ENCODE data around the gene PSPH.

PSPH gene

DNA sequence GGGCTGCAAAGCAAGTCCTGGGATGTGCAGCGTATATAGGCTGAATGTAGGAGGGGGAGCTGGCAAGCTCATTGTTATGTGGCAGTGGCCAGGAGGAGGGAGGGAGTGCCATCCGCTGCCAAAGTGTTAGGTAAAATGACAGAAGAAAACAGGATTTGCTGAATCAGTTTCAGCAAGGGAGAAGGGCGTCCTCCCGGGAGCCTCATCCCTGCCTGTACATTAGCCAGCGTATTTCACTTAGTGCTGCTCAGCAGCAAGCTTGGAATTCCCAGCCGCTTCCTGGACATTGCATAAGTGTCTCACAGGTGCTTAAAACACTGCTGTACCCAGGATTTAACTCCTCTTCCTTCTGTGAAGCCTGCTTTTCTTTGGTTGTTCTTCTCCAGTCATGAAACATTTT, 84.4 kb downstream of the PSPH start:
- Histone ChIP-seq H2BK5ac (ENCODE audit: low read length) (no peak overlapping the region), H3K27ac (replicated peaks; ENCODE audit: low read length) (no peak overlapping the region), H2BK120ac (ENCODE audit: low read depth, low read length) (no peak overlapping the region), H3K4me3 (ENCODE audit: low read length in 2 of 2) (no peak overlapping the region), H4K91ac (ENCODE audit: low read depth, low read length, poor library complexity) (no peak overlapping the region), H3K18ac (ENCODE audit: low read length) (no peak overlapping the region), H3K9ac (ENCODE audit: low read depth, low read length, poor library complexity) (no peak overlapping the region), H2BK15ac (ENCODE audit: low read length) (no peak overlapping the region), H2AK5ac (ENCODE audit: low read depth, low read length) (no peak overlapping the region), H2BK12ac (ENCODE audit: low read length) (no peak overlapping the region), H4K8ac (ENCODE audit: low read depth, low read length) (no peak overlapping the region), H3K36me3 (replicated peaks in 1 of 2; ENCODE audit: control insufficient read depth in 2 of 2, insufficient read depth in 2 of 2, low read length in 2 of 2) (peaks cover 3 to 45% of the 10 kb centered on the region in 2 donors), H3K79me1 (ENCODE audit: low read depth, low read length) (peaks cover 11% of the 10 kb centered on the region), H3K23ac (ENCODE audit: low read depth, low read length, poor library complexity) (no peak overlapping the region), H3K4ac (ENCODE audit: low read length) (no peak overlapping the region), H3K14ac (ENCODE audit: low read length) (no peak overlapping the region), H3K4me1 (ENCODE audit: control insufficient read depth in 2 of 2, insufficient read depth in 1 of 2, low read depth in 1 of 2, low read length in 2 of 2) (no peaks in the 10 kb centered on the region), H3K9me3 (replicated peaks in 1 of 2; ENCODE audit: control insufficient read depth in 2 of 2, insufficient read depth in 1 of 2, low read depth in 1 of 2, low read length in 2 of 2) (peaks cover 0 to 23% of the 10 kb centered on the region in 2 donors), H3K4me2 (ENCODE audit: insufficient read depth, low read length, poor library complexity, severe bottlenecking) (no peak overlapping the region), H3K27me3 (ENCODE audit: control insufficient read depth in 3 of 3, insufficient read depth in 3 of 3, low read depth in 1 of 3, low read length in 3 of 3) (peaks cover 0 to 9% (median 0%) of the 10 kb centered on the region in 3 experiments), H2AFZ (ENCODE audit: low read length) (no peak overlapping the region)
- no peak for DNase-seq (ENCODE audit: low spot score)
- no CpG with 5 or more reads among the region's 6 CpGs for WGBS, 2 donors (ENCODE audit: extremely low coverage in 2 of 2, insufficient read length in 2 of 2, insufficient replicate concordance in 1 of 2)

DNA sequence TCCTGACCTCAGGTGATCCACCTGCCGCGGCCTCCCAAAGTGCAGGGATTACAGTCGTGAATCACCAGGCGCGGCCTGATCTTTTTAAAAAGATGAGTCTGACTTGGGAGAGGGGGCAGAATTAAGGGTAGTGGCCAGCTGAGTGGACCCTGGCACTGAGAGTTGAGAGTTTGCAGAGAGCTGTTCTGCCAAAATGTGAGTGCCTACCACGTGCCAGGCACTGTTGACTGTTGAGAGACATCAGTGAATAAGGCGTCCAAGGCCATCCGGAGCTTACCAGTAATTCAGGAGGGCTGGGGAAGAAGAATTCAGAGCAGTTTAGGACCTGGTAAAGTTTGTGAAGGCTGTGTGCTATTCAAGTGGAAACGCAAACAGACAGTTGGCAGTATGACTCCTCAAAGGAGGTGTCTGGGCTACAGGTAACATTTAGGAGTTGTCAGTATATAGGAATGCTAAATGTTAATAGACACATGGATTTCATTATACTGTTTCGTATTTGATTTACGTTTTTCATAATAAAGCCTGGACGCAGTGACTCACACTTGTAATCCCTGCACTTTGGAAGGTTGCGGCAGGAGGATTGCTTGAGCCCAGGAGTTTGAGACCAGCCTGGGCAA, 85.3 kb downstream of the PSPH start:
- H3K9me3 ChIP-seq (replicated peaks in 1 of 2; ENCODE audit: control insufficient read depth in 2 of 2, insufficient read depth in 1 of 2, low read depth in 1 of 2, low read length in 2 of 2), result peaks cover 0 to 19% of the 10 kb centered on the region in 2 donors
- H3K27me3 ChIP-seq (ENCODE audit: control insufficient read depth in 3 of 3, insufficient read depth in 3 of 3, low read depth in 1 of 3, low read length in 3 of 3), result peaks cover 0 to 9% (median 0%) of the 10 kb centered on the region in 3 experiments
- H2BK120ac ChIP-seq (ENCODE audit: low read depth, low read length), result no peak overlapping the region
- H3K18ac ChIP-seq (ENCODE audit: low read length), result no peak overlapping the region
- WGBS, 2 donors (ENCODE audit: extremely low coverage in 2 of 2, insufficient read length in 2 of 2, insufficient replicate concordance in 1 of 2), result no CpG with 5 or more reads among the region's 13 CpGs
- no peak overlapping the region for H4K91ac ChIP-seq (ENCODE audit: low read depth, low read length, poor library complexity)
- no peak overlapping the region for H2BK15ac ChIP-seq (ENCODE audit: low read length)
- no peak overlapping the region for H2AFZ ChIP-seq (ENCODE audit: low read length)
- no peak overlapping the region for H3K4ac ChIP-seq (ENCODE audit: low read length)
- no peaks in the 10 kb centered on the region for H3K4me1 ChIP-seq (ENCODE audit: control insufficient read depth in 2 of 2, insufficient read depth in 1 of 2, low read depth in 1 of 2, low read length in 2 of 2)
- H3K4me2 ChIP-seq (ENCODE audit: insufficient read depth, low read length, poor library complexity, severe bottlenecking), result peak overlapping the region; percentile 18
- H2BK5ac ChIP-seq (ENCODE audit: low read length), result no peak overlapping the region
- H3K14ac ChIP-seq (ENCODE audit: low read length), result no peak overlapping the region
- no peak overlapping the region for H3K23ac ChIP-seq (ENCODE audit: low read depth, low read length, poor library complexity)
- DNase-seq (ENCODE audit: low spot score), result no peak
- no peak overlapping the region for H3K9ac ChIP-seq (ENCODE audit: low read depth, low read length, poor library complexity)
- no peak overlapping the region for H3K27ac ChIP-seq (replicated peaks; ENCODE audit: low read length)
- no peak overlapping the region for H2AK5ac ChIP-seq (ENCODE audit: low read depth, low read length)
- no peak overlapping the region for H4K8ac ChIP-seq (ENCODE audit: low read depth, low read length)
- no peak overlapping the region for H2BK12ac ChIP-seq (ENCODE audit: low read length)
- H3K4me3 ChIP-seq (ENCODE audit: low read length in 2 of 2), result peak overlapping the region in 1 of 2 donors; percentile 94
- H3K79me1 ChIP-seq (ENCODE audit: low read depth, low read length), result peaks cover 9% of the 10 kb centered on the region
- H3K36me3 ChIP-seq (replicated peaks in 1 of 2; ENCODE audit: control insufficient read depth in 2 of 2, insufficient read depth in 2 of 2, low read length in 2 of 2), result peaks cover 3 to 41% of the 10 kb centered on the region in 2 donors

DNA sequence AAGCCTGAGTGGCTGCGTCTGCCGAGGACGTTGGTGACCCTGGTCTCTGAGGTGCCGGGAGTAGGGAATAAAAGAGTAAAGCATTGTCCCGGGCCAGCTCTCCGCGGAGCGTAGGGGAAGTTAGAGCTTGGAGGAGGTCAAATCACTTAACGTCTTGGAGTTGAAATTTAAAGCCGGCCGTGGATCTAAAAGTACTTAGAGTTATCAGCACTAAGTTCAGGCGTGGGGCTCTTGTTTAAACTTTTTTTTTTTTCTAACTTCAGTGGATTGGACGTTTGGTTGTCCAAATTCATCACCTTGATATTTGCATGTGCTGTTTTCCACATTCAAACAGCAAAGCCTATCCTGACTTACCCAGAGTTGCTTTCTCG, 86.2 kb downstream of the PSPH start:
- H2BK120ac ChIP-seq (ENCODE audit: low read depth, low read length), result no peak overlapping the region
- no peak for DNase-seq (ENCODE audit: low spot score)
- no peak overlapping the region for H2BK12ac ChIP-seq (ENCODE audit: low read length)
- H3K23ac ChIP-seq (ENCODE audit: low read depth, low read length, poor library complexity), result no peak overlapping the region
- H3K4me1 ChIP-seq (ENCODE audit: control insufficient read depth in 2 of 2, insufficient read depth in 1 of 2, low read depth in 1 of 2, low read length in 2 of 2), result no peaks in the 10 kb centered on the region
- H4K8ac ChIP-seq (ENCODE audit: low read depth, low read length), result no peak overlapping the region
- peaks cover 7% of the 10 kb centered on the region for H3K79me1 ChIP-seq (ENCODE audit: low read depth, low read length)
- H3K4me2 ChIP-seq (ENCODE audit: insufficient read depth, low read length, poor library complexity, severe bottlenecking), result peak overlapping the region; percentile 58
- H3K9me3 ChIP-seq (replicated peaks in 1 of 2; ENCODE audit: control insufficient read depth in 2 of 2, insufficient read depth in 1 of 2, low read depth in 1 of 2, low read length in 2 of 2), result peaks cover 0 to 19% of the 10 kb centered on the region in 2 donors
- no peak overlapping the region for H2BK5ac ChIP-seq (ENCODE audit: low read length)
- no peak overlapping the region for H2BK15ac ChIP-seq (ENCODE audit: low read length)
- H3K36me3 ChIP-seq (replicated peaks in 1 of 2; ENCODE audit: control insufficient read depth in 2 of 2, insufficient read depth in 2 of 2, low read length in 2 of 2), result peaks cover 3 to 35% of the 10 kb centered on the region in 2 donors
- peak overlapping the region; percentile 96 for H2AFZ ChIP-seq (ENCODE audit: low read length)
- no peak overlapping the region for H3K4ac ChIP-seq (ENCODE audit: low read length)
- H4K91ac ChIP-seq (ENCODE audit: low read depth, low read length, poor library complexity), result no peak overlapping the region
- WGBS, 2 donors (ENCODE audit: extremely low coverage in 2 of 2, insufficient read length in 2 of 2, insufficient replicate concordance in 1 of 2), result no CpG with 5 or more reads among the region's 14 CpGs
- H3K14ac ChIP-seq (ENCODE audit: low read length), result peak overlapping the region; percentile 82
- H3K18ac ChIP-seq (ENCODE audit: low read length), result peak overlapping the region; percentile 87
- peaks cover 0 to 9% (median 0%) of the 10 kb centered on the region in 3 experiments for H3K27me3 ChIP-seq (ENCODE audit: control insufficient read depth in 3 of 3, insufficient read depth in 3 of 3, low read depth in 1 of 3, low read length in 3 of 3)
- H2AK5ac ChIP-seq (ENCODE audit: low read depth, low read length), result no peak overlapping the region
- peak overlapping the region; percentile 90 for H3K9ac ChIP-seq (ENCODE audit: low read depth, low read length, poor library complexity)
- no peak overlapping the region for H3K27ac ChIP-seq (replicated peaks; ENCODE audit: low read length)
- peak overlapping the region; percentile 94 to 99 for H3K4me3 ChIP-seq (ENCODE audit: low read length in 2 of 2)

DNA sequence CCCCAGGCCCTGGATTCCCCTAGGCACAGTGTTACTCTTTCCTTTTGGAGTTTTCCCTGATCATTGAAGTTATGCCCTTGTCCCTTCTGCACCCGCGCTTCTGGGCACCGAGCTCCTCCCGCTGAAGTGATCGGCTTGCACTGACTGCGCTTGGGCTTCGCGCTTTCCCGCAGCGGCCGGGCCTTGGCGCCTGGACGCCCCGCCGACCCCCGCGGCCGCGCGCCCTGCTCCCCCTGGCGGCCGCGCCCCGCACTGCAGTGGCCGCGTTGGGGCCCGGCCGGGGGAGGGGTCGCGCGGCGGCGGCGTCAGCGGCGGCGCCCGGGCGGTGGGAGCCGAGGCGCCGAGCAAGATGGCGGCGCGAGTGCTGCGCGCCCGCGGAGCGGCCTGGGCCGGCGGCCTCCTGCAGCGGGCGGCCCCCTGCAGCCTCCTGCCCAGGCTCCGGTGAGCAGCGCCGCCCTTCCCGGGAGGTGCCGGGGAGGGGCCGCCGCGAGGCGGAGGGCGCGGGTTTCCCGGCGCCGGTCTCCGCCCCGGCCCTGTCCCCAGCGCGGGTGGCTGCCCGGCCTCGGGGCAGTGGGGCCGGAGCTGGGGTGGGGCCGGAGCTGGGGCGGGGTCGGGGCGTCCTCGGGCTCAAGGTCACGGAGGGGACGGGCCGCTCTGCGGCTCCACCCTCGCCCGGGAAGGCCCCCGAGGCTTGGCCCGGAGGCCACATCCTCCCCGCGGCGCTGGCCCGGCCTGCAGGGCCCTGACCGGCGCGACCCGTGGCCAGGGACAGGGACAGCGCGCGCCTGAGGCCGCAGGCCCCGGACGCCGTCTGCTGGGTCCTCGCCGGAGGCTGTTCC, 86.8 kb downstream of the PSPH start, which contains the start of gene NIPSNAP2:
TSS of gene NIPSNAP2 (plus strand) at position 325 of the 839 bp plus-strand sequence. CDS start at position 350, 25 bp downstream.
- H3K4me1 ChIP-seq (ENCODE audit: control insufficient read depth in 2 of 2, insufficient read depth in 1 of 2, low read depth in 1 of 2, low read length in 2 of 2), result no peaks in the 10 kb centered on the region
- peaks cover 1 to 31% of the 10 kb centered on the region in 2 donors for H3K36me3 ChIP-seq (replicated peaks in 1 of 2; ENCODE audit: control insufficient read depth in 2 of 2, insufficient read depth in 2 of 2, low read length in 2 of 2)
- no peak within 1 kb of the TSS for H4K91ac ChIP-seq (ENCODE audit: low read depth, low read length, poor library complexity)
- peaks cover 7% of the 10 kb centered on the region for H3K79me1 ChIP-seq (ENCODE audit: low read depth, low read length)
- H3K4me3 ChIP-seq (ENCODE audit: low read length in 2 of 2), result peak within 1 kb of the TSS; percentile 94 to 99
- H3K4ac ChIP-seq (ENCODE audit: low read length), result no peak within 1 kb of the TSS
- H2BK5ac ChIP-seq (ENCODE audit: low read length), result no peak within 1 kb of the TSS
- WGBS, 2 donors (ENCODE audit: extremely low coverage in 2 of 2, insufficient read length in 2 of 2, insufficient replicate concordance in 1 of 2), result no CpG with 5 or more reads among the region's 105 CpGs
- no peak within 1 kb of the TSS for H2AK5ac ChIP-seq (ENCODE audit: low read depth, low read length)
- peak within 1 kb of the TSS; percentile 90 for H3K9ac ChIP-seq (ENCODE audit: low read depth, low read length, poor library complexity)
- peaks cover 0 to 17% of the 10 kb centered on the region in 2 donors for H3K9me3 ChIP-seq (replicated peaks in 1 of 2; ENCODE audit: control insufficient read depth in 2 of 2, insufficient read depth in 1 of 2, low read depth in 1 of 2, low read length in 2 of 2)
- no peak within 1 kb of the TSS for H4K8ac ChIP-seq (ENCODE audit: low read depth, low read length)
- peak within 1 kb of the TSS; percentile 87 for H3K18ac ChIP-seq (ENCODE audit: low read length)
- H2BK120ac ChIP-seq (ENCODE audit: low read depth, low read length), result no peak within 1 kb of the TSS
- H2AFZ ChIP-seq (ENCODE audit: low read length), result peak within 1 kb of the TSS; percentile 96
- H3K27me3 ChIP-seq (ENCODE audit: control insufficient read depth in 3 of 3, insufficient read depth in 3 of 3, low read depth in 1 of 3, low read length in 3 of 3), result peaks cover 0 to 9% (median 0%) of the 10 kb centered on the region in 3 experiments
- DNase-seq (ENCODE audit: low spot score), result peak; percentile 69
- no peak within 1 kb of the TSS for H3K23ac ChIP-seq (ENCODE audit: low read depth, low read length, poor library complexity)
- no peak within 1 kb of the TSS for H2BK12ac ChIP-seq (ENCODE audit: low read length)
- H2BK15ac ChIP-seq (ENCODE audit: low read length), result no peak within 1 kb of the TSS
- peak within 1 kb of the TSS; percentile 58 for H3K4me2 ChIP-seq (ENCODE audit: insufficient read depth, low read length, poor library complexity, severe bottlenecking)
- peak within 1 kb of the TSS; percentile 43 for H3K27ac ChIP-seq (replicated peaks; ENCODE audit: low read length)
- H3K14ac ChIP-seq (ENCODE audit: low read length), result peak within 1 kb of the TSS; percentile 82
